GM06990 (cell line): Measurements from ENCODE around the gene NR4A2.

Source experiments
- DNase-seq: peaks from one replicate; pipeline ENCODE4 v3.0.0-alpha.2; 2011; ENCODE audit not compliant: insufficient read length; ENCODE audit errors: extremely low read depth
- H3K27me3 ChIP-seq: replicated peaks from 2 replicates; pipeline ENCODE4 v1.6.0; 2011; ENCODE audit warnings: low read length; ENCODE audit not compliant: control insufficient read depth, insufficient read depth
- H3K36me3 ChIP-seq: 2 replicates; pipeline ENCODE4 v1.5.1; 2011; ENCODE audit warnings: low read length; ENCODE audit not compliant: control insufficient read depth, insufficient read depth
- H3K4me3 ChIP-seq: replicated peaks from 2 replicates; pipeline ENCODE4 v1.5.1; 2011; ENCODE audit warnings: low read depth, mild to moderate bottlenecking, control low read depth, low read length
- TF ChIP-seq, protein P1 (sequence below): IDR thresholded peaks from 2 replicates; pipeline ENCODE4 v1.5.1; 2011; ENCODE audit warnings: low read length, control low read depth, mild to moderate bottlenecking, inconsistent platforms; ENCODE audit not compliant: insufficient read depth, poor library complexity, severe bottlenecking

NR4A2 gene

DNA sequence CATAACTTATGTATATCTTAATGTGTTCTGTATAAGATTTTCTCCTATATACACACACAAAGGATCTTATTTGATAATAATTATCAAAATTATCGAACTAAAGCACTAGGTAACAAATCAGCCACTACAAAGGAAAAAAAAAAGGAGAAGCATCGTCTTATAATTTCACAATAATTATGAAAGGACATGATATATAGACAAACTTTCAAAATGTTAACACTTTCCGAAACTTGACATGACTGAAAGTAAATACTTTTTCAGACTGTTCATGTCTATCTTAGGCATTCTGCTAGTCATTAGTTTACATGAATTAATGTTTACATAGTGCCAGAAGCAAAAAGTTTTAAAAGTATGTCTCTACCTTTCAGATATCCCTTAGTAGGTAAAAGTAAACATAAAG is 7.3 kb upstream of the NR4A2 start:
- DNase-seq = no peak
- no peak overlapping the region for H3K4me3 ChIP-seq

DNA sequence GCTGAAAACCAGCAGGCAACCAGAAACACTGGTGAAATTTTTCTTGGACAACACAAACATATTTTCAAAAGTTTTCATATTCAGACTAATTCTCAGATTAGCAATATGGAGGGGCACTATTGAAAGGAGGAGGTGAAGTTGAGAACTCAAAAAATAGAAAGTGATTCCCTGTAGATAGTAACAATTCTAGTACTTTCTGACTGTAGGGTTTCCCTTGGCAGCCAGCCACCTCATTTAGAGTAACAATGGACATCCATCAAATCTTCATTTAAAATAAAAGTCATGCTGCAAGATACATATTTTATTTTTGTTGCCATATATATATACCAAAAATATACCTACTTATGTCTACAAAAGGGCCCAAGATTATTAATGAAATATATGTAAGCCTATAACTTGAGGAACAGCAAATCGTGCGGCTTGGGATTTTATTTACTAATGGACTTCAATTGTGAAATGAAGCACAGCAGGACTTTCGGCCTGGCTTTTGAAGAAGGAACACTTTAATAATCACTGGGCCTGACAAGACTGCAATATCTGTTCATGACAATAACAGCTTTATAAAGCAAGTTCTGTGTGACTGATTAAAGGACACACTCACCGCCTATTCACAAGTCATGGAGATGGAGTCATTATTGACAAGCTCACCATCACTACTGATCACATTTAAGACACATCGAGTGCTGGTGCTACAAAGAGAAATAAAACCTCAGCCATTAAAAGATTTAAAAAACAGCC is 6.8 kb upstream of the NR4A2 start:
- H3K27me3 ChIP-seq = no peaks in the 10 kb centered on the region

More for the DNA sequence above, 7.3 kb upstream of the NR4A2 start:
- H3K36me3 ChIP-seq = no peaks in the 10 kb centered on the region
- TF ChIP-seq, protein P1, sequence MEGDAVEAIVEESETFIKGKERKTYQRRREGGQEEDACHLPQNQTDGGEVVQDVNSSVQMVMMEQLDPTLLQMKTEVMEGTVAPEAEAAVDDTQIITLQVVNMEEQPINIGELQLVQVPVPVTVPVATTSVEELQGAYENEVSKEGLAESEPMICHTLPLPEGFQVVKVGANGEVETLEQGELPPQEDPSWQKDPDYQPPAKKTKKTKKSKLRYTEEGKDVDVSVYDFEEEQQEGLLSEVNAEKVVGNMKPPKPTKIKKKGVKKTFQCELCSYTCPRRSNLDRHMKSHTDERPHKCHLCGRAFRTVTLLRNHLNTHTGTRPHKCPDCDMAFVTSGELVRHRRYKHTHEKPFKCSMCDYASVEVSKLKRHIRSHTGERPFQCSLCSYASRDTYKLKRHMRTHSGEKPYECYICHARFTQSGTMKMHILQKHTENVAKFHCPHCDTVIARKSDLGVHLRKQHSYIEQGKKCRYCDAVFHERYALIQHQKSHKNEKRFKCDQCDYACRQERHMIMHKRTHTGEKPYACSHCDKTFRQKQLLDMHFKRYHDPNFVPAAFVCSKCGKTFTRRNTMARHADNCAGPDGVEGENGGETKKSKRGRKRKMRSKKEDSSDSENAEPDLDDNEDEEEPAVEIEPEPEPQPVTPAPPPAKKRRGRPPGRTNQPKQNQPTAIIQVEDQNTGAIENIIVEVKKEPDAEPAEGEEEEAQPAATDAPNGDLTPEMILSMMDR = no peak
- no peaks in the 10 kb centered on the region for H3K27me3 ChIP-seq

DNA sequence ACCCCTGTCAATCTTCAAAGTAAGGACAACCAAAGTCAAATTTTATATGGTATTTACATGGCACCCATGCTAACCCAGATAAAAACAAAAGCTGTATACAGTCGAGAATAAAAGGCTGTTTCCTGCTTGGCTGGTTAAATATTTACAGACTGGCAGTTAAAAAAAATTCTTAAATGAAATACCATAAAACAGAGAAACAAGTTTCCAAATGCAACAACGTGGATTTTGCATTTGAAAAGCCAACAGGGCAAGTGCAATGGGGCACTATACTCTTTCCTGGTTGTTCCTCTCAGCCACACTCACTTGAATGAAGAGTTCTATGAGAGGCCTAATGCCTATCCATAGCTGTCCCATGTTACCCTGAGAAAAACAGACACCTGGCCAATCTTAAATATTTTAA is 6.1 kb upstream of the NR4A2 start:
- TF ChIP-seq, protein P1 = no peak
- no peak for DNase-seq
- Histone ChIP-seq H3K27me3 (no peaks in the 10 kb centered on the region), H3K36me3 (no peaks in the 10 kb centered on the region), H3K4me3 (no peak overlapping the region)

More for the DNA sequence above, 6.8 kb upstream of the NR4A2 start:
- TF ChIP-seq, protein P1 = no peak
- Histone ChIP-seq H3K36me3 (no peaks in the 10 kb centered on the region), H3K4me3 (no peak overlapping the region)
- DNase-seq = no peak

GRCh38 chr2:156334496-156335478 is 2.3 kb upstream of the NR4A2 start:
- no peak for DNase-seq
- H3K4me3 ChIP-seq = peak overlapping the region; percentile 83
- no peaks in the 10 kb centered on the region for H3K36me3 ChIP-seq
- H3K27me3 ChIP-seq = no peaks in the 10 kb centered on the region; the same call in 1 of the 2 replicates
- TF ChIP-seq, protein P1 = peak; percentile 1

GRCh38 chr2:156333951-156334495 is 1.5 kb upstream of the NR4A2 start:
- DNase-seq = peak; percentile 87
- Histone ChIP-seq H3K36me3 (no peaks in the 10 kb centered on the region), H3K27me3 (no peaks in the 10 kb centered on the region; the same call in 1 of the 2 replicates), H3K4me3 (peak overlapping the region; percentile 83)
- TF ChIP-seq, protein P1 = peak; percentile 17
